ENCODE measurements around the gene RNF41.

RNF41 gene

GRCh38 chr12:56258068-56258819 is 36.5 kb upstream of the RNF41 start, which contains the start of gene ANKRD52 (continued):
- TF ChIP-seq TSHZ2 (CRISPR knock-in tag; IDR thresholded peaks at IDR 0.05) (no peak), BACH2 (CRISPR knock-in tag; IDR thresholded peaks at IDR 0.05; ENCODE audit: borderline replicate concordance) (no peak)

GRCh38 chr12:56257491-56258067 is 35.9 kb upstream of the RNF41 start:
- peak; percentile 64 for ATAC-seq
- TF ChIP-seq ZC3H10 (CRISPR knock-in tag; IDR thresholded peaks at IDR 0.05) (no peak), SNAI2 (CRISPR knock-in tag; IDR thresholded peaks at IDR 0.05) (no peak), POU6F1 (CRISPR knock-in tag; IDR thresholded peaks at IDR 0.05; ENCODE audit: borderline replicate concordance, low read depth) (no peak), CSRNP3 (CRISPR knock-in tag; IDR thresholded peaks at IDR 0.05) (no peak)

GRCh38 chr12:56257071-56257470 is 35.3 kb upstream of the RNF41 start:
- no peak for ATAC-seq
- TF ChIP-seq PPARA (CRISPR knock-in tag; IDR thresholded peaks at IDR 0.05; ENCODE audit: borderline replicate concordance) (no peak), CSDC2 (CRISPR knock-in tag; IDR thresholded peaks at IDR 0.05) (no peak), ZFP30 (CRISPR knock-in tag; IDR thresholded peaks at IDR 0.05) (no peak), CSRNP3 (CRISPR knock-in tag; IDR thresholded peaks at IDR 0.05) (no peak), TSHZ2 (CRISPR knock-in tag; IDR thresholded peaks at IDR 0.05) (no peak), ISL1 (CRISPR knock-in tag; IDR thresholded peaks at IDR 0.05) (no peak), CREB5 (CRISPR knock-in tag; IDR thresholded peaks at IDR 0.05; ENCODE audit: low read depth) (no peak), PATZ1 (CRISPR knock-in tag; IDR thresholded peaks at IDR 0.05; ENCODE audit: borderline replicate concordance) (no peak), RARB (CRISPR knock-in tag; IDR thresholded peaks at IDR 0.05) (no peak), ZNF70 (CRISPR knock-in tag; IDR thresholded peaks at IDR 0.05) (no peak), POU6F1 (CRISPR knock-in tag; IDR thresholded peaks at IDR 0.05; ENCODE audit: borderline replicate concordance, low read depth) (no peak), SNAI2 (CRISPR knock-in tag; IDR thresholded peaks at IDR 0.05) (no peak), TCF4 (CRISPR knock-in tag; IDR thresholded peaks at IDR 0.05; ENCODE audit: borderline replicate concordance) (no peak)
